CD4-positive, alpha-beta T cell treated with Interleukin-10 for 1 hour (primary cell): ENCODE measurements around the gene COL6A3.
A peak's percentile ranks its signal among the peaks of the same experiment; 100 is the strongest.
"Not testable (repeated sequence)": the region's sequence is repeated elsewhere in the genome, so short reads cannot be mapped to it uniquely, and the experiment has no call there.

Experiments
- DNase-seq: peaks from one replicate; pipeline ENCODE4 v3.0.0-alpha.2; 2020

COL6A3 gene

DNA sequence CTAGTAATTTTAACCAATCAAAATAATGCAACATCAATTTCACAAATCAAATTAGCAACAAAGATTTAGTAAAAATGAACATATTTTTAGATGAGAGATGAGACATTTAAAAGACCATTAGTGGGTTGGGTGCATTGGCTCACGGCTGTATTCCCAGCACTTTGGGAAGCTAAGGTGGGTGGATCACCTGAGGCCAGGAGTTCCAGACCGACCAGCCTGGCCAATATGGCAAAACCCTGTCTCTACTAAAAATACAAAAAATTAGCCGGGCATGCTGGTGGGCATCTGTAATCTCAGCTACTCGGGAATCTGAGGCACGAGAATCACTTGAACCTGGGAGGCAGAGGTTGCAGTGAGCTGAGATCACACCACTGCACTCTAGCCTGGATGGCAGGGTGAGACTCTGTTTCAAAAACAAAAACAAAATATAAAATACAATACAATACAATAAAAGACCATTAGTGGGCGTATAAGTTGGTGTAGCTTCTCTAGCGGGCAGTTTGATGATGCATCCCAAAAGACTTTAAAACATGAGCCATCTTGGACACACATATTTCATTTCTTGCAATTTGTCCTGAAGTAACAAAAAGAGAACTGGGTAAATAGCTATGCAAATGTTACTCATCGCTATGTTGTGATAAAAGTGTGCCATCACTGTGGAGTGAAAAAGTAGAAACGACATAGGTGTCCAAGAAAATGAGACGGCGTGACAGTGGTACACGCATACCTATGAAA is 101.8 kb downstream of the COL6A3 start:
- DNase-seq, result no peak

DNA sequence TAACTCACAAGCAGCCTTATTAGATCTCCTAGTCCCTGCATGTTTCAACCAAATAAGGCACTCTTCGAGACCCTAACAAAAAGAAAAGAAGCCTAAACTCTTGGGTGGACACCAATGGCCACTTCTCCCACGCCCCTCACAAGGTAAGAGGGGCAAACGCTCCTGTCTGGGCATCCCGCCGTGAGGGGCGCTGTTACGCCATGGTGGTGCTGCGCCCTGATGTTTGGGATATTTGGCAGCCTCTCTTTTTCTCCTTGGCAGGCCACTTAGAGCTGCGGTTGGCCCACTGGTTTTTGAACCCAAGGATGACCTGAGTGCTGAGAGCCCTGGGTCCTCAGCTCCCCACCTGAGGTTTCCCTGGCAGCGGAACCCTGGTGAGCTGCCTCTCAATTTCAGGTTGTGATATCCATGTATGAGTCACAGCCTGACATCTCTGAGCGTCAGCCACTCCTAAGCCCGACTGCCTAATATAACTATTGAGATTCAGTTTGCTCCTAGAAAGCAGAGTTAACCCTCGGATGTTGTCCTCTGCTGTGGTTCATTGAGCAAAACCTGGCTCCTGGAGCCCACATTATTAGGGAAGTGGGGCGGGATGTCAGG is 103.3 kb downstream of the COL6A3 start:
- DNase-seq, result no peak

DNA sequence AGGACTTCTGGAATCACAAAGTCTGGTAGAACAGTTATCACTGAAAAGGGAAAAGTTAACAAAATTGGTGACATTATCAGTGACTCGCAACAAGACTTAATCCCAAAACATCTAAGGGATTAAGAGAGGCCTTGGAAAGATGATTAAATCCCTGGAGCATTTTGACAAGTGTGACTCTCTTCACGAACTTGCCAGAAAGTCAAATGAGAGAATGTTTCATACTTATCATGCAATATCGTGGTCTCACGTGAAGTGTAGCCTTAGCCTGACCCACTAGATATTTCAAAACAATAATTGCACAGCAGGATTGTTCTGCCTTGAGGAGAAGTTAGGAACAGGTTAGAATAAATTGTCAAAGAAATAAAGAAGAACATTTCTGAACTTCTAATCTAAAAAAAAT is 104.5 kb downstream of the COL6A3 start:
- DNase-seq, result no peak

DNA sequence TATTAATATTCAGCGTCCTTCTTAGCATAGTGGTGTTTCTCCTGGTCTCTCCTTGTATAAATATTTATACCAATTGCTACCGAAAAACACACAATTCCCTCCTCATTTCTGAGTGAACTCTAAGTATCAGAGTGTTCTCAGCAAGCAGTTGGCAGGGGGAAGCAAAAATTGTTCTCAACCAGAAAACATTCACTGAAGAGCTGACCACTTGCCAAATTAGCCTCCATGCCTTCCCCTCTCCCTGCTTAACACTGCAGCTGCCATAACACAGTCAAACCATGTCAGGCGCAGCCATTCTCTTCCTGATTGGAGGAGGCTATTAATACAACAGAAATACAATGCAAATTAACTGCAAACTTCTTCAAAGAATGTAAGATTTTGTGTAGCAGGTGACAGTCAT is 105.0 kb downstream of the COL6A3 start:
- no peak for DNase-seq

DNA sequence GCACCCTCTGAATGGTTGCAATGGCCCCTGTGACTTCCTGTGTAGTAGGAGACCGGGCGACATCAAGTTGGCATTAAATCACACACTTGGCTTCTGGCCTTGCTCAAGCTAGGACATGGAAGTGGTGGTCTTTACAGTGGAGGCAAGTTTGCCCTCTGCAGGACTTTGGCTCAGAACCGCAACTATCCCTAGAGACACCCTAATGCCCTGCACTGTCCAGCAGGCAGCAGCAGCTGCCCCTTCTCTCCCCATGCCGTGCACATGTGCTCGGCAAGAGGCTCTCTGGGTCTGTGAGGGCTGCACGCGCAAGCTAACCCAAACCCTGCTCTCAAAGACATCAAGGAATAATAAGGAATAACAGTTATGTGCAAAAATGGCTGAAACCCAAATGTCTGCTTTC is 106.5 kb downstream of the COL6A3 start:
- no peak for DNase-seq

DNA sequence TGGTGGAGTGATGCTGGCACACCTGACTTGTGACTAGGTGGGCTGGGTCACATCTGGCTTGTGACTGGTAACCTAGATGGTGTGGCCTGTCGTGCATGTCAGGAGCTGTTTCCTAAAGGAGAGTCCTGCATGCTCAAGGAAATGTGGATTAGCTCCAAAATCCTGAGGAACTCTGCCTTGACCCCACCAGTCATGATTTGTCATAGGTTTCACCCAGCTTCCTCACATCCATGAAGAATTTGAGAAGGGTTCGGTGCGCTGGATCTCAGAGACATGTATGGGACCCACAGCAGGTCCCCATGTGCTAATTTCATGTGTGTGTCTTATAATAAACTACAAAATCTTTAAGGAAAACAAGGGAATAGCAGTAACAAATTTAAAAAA is 107.2 kb downstream of the COL6A3 start:
- DNase-seq, result no peak

DNA sequence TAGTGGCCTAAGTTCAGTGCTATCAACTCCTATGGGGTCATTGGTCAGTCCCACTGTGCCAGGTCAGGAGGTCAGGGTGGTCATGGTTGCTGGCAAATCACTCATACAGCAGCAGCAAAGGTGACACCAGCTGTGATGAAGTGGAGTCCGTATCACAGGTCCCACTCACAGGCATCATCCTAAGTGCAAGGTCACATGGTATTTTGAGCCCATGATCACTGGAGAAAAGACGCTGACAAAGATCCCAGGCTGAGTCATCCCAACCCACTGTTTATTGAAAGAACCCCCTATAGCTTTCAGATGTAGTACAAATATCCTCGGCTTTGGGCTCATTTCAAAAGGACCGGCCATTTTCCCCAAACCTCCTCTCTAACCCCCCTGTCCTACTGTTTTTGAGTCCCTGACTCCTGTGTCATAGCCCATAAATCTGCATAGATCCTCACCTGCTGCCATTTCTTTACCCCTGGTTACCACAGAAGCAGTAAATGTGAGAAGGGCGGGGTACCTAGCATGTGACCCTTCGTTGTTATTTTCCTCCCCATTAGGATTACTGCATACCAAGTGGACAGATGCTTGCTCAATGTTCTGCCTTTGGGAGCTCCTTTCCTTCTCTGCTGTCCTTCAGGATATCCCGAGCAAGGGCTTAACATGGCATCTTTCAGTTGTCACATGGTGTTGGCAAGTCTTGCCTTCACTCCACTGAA is 107.7 kb downstream of the COL6A3 start:
- DNase-seq, result no peak

DNA sequence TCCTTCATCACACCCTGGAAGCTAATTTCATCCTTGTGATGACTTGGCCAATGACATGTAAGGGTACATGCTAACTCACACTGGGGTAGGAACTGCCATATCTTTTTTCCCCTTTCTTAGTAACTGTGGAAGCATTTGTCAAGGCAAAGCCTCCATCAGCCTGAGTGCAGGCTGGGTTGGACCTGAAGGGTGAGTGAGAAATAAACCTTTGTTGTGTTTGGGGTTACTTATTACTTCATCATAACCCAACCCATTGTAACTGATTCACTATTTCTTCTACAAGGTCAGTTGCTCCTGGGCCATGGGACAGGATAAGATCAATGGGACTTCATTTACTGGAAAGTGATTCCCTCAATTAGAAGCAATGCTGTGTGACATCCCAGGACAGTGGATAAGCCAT is 108.4 kb downstream of the COL6A3 start:
- DNase-seq, result no peak

DNA sequence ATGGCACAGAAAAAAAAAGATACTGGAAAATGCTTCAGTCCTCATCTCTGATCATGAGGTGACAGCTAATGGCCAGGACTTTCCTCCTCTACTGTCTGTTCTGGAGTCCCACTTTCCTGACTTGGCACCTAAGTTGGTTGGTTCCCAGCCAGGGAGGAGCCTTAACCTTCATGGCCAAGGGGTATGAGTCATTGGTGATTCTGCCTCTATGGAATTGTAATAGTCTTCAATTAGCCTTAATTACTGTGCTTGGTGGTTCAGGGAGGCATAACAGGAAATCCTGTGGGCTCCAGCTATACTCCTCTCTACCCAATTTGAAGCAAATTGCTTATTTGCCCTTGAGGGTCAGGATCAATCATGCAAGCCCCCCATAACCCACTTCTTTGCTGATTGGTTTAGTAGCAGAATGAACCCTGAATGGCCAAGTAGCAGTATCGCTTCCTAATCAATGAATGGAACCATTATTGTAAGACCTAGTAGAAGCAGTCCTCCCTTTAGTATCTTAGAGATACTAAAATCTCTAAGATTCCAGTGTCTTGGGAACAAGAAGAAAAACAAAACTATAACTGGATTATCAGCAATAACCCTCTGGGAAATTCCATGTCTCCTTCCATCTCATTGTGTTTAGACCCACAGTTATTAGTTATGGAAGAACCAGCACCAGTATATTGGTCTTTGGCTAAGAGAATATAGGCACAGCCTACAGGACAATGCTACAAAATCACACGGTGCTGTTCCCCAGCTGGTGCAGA is 109.0 kb downstream of the COL6A3 start:
- DNase-seq, result no peak

DNA sequence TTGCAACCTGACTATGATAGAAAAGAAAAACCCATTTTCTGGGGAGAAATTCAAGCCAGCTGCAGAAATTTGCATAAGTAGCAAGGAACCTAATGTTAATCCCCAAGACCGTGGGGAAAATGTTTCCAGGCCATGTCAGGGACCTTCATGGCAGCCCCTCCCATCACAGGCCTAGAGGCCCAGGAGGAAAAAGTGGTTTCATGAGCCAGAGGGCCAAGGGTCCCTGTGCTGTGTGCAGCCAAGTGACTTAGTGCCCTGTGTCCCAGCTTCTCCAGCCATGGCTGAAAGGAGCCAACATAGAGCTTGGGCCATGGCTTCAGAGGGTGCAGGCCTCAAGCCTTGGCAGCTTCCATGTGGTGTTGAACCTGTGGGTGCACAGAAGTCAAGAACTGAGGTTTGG is 110.7 kb downstream of the COL6A3 start:
- not testable (repeated sequence) for DNase-seq

DNA sequence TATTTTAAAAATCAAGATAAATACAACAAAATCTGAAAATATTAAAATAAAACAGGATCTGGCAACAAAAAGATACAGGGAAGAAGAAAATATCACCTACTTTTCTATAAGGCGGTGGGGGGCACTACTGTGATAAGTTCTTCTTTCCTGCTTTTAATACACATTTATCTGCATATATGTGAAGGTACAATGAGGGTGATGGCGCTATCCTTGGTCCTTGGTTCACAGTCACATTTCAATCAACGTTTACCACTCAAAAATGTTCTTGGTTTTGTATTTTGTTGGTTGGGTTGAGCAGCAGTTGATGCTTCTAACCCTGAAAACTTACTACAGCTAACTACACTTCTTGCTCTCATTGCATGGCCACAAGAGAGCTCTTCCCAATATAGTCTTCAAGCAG is 112.4 kb downstream of the COL6A3 start:
- no peak for DNase-seq

DNA sequence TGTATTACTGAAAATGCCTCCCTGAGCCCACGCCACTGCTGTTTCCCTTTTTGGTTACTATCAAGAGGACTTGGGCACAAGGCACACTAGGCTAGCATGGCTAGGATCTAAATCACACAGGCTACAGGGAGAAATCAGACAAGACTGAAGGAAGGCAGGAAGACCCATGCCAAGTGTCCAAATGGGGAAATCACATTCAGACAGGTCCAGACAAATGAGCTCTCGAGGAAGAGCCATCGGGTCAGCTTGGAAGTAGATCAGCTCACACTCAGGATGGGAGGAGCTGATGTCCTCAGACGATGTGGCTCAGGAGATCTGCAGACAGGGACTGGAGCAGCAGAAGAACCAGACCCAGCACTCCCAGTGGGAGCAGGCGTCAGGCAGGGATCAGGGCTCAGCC is 113.2 kb downstream of the COL6A3 start:
- DNase-seq, result no peak

DNA sequence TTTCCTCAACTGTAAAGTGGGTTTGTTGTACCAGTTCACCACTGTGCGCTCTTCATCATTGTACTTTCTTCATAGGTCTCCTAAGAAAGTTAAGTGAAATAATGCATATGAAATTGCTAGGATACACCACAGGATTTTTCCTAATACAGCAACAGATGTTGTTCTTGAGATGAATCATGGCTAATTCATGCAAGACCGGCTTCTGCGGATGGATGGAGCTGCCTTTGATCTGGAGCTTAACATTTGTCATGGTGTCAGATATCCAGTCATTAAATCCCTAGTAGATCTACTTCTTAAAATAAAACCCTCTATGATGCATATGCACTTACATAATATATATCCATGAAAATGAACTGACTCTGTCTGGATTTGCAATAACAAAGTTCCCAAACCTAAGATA is 114.1 kb downstream of the COL6A3 start:
- DNase-seq, result no peak

DNA sequence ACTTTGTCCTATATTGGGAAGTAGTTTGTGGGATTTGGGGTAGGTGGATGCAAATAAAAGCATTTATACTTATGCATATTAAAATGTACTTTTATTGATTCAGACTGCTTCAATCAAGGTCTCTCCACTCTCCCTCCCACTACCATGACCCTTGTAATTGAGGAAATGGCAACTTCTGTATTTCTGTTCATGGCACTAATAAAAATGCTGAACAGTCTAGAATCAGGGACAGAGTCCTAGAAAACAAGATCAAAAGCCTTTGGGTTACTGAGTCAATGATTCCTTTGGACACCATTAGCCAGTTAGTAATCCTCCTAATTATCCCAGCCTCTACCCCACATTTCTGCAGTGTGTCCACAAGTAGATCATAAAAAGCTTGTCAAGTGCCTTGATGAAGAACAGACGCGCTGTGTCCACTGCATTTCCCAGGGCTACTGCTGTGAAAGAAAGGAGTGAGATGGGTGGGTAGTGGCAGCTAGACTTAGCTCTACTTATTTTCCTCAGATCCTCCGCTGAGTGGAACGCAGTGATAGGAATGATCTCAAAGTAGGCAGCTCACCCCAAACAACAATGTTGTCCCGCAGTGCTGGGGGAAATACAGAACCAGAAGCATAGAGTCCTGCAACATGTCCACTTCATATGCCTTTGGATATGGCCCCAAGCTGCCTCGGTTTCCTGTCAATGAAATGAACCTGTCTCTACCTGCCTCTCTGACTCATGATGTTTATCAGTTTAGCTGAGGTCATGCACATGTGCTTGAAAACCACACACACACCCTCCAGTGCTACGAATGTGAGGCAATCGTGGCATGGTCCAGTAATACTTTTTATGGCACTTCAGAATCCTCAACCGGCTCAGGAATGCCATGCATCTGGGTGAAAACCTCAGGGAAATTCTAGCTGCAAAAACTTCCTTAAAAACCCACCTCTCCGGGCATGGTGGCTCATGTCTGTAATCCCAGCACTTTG is 115.5 kb downstream of the COL6A3 start:
- DNase-seq, result no peak

DNA sequence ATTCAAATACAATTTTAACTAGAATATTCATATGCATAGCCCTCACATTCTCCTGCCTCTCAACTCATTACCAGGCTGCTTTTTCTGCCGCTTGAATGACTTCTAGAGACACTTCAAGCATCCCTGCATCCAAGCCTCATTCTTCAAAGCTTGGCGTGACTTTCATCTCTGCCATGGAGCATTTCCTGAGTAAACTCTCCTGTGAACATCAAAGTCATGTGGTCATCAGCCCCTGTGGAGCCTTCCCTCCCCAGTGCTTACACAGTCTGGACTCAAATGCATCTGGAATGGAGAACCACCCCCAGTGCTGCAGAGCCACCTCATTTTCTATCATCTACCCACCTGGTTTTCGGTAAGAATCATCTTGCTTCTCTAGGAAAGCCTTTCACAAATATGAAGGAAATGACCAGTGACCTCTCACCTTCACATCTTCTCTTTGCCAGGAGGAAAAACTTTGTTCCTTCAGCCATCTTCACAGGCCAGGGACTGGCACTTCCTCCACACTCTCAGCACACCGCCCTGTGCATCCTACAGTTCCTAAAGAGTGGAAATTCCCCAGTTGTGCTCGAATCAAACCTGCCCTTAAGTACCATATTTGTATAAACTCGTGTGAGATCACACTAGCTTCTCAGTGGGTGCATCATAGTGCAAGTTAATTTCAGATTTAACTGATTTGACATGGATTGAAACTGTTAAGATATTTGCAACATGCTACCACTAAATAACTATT is 116.4 kb downstream of the COL6A3 start:
- no peak for DNase-seq

DNA sequence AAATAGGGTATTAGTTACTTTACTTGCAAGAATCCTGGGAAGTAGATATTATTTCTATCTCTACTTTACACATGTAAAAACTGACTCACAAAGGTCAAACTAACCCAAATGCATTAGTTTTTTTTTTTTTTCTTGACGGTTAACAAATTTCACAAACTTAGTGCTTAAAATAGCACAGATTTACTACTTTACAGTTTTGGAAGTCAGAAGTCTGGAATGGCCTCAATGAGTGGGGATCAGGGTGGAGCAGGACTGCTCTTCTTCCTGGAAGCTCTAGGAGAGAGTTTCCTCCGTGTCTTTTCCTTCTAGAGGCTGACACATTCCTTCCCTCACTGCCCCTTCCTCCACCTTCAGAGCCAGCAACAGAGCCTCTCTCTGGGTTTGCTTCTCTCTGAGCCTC is 117.2 kb downstream of the COL6A3 start:
- DNase-seq, result no peak

DNA sequence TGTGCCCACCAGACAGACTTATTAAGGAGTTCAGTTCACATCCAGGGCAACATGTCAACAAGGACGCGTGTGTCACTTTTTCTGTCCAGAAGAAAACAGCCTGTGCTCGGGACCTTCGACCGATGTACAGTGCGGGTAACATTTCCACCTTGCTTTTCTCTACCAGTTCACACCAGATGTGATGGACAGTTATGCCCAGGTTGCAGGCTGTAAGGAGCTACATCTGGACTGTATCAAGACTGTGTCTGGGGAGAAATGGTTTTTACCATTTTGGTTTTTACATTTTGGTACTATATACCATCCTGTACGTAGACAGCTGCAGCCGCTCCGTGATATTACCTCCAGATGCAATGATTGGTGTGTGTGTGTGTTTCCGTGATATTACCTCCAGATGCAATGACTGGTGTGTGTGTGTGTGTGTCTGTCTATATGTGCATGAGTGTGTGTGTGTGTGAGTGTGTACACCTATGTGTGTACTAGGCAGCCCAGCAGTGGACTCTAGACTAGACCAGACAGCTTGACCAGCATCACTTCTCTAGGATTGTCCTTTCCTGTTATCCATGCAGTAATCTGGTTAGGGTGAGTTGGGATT is 118.0 kb downstream of the COL6A3 start:
- no peak for DNase-seq

DNA sequence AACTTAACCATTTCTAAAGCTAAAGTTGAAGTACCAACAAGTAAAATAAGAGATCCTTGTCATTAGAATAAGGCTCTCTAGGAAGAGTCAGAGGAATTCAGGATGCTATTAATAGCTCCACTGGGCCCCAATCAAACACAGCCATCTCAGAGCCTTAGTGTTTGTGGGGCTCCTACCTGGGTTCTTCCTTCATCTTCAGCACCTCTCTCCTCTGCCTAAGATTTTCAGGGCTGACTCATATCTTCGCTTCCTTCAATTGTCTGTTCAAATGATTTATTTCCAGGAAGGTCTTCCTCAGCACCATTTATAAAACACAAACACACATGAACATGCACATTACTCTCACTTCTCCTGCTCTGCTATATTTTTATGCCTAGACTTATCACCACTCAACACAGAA is 119.5 kb downstream of the COL6A3 start:
- DNase-seq, result no peak

DNA sequence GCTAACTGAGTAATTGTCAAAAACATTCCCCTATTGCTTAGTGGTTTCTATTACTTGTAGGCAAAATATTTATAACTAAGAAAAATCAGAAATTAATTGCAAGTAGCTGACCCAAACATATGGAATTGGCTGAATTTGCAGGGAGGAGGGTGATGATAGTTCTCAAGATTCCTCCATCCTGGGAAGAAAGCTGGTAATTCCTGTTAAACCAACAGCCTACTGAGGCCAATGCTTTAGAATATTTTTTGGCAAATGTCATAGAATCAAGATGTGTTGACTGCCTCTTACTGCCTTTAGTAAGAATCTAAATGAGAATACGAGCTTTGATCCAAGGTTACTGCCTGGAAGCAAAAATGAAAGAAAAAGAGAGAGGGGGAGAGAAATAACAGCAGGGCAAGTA is 120.0 kb downstream of the COL6A3 start:
- no peak for DNase-seq

DNA sequence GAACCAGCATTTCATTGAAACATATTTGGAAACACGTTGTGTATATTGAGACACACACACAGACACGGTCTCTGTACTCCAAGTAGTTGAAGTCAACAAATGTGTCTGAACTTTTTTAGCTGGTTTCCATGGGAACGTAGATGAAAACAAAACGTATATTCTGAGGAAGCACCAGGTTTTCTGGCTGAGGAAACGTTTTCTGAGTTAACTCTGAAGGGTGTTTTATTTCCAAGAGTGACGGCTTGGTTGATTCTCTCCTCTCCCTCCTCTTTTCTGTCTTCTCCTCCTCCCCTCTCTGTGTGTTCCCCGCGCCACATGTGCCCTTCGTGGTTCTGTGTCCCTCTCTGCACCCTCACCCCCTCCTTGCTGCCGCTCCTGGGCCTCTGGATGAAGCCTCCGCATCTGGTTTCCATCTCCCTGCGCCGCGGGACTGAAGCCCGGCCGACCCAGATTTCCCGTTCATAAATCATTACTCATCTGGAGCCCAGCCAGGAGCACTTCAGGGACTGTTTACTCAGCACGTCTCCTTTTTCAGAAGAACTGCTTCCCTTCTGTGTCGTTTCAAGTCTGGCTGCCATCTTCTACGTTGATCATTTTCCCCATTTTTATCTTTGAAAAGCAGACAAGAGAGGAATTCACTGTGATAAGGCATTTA is 122.7 kb downstream of the COL6A3 start:
- DNase-seq, result peak; percentile 11

DNA sequence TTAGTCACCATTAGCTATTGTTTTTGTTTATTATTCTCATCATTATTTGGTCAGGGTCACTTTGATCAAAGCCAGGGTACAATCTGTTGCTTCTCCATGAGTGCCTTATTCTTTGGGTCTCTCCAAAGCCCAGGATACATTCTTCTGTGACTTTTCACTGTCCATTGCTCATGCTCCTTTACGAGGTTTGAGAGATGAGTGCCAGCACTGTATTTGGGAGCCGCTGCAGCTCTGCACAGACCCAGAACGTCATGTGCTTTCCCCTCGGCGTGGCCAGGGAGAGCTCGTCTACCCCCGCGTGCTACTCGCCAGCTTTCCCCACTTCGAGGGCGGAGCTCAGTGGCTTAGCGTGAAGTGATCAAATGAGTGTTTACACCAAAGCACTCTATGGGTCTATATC is 123.7 kb downstream of the COL6A3 start:
- no peak for DNase-seq
